Panc1 (cell line): ENCODE measurements around the gene TAL1. TPM values are rescaled to one million over a fixed set of nuclear protein-coding genes. Genes with fewer than 3 reads are reported as not detected.

Source experiments
- ATAC-seq: fragments of 200-7000 bp; cut with Tn5 transposase; 2 replicates; pipeline ENCODE4 v1.9.1; 2020; ENCODE audit warnings: mild to moderate bottlenecking, moderate library complexity
- BruUV-seq: library from RNA; stranded (reverse); fragments of 400-500 nt; replicated peaks from 2 replicates; lab custom pipeline; 2021; lab: Mats Ljungman, UMichigan
- CTCF ChIA-PET: fragments of 300-600 bp; sonication (Branson Sonifier 250); formaldehyde crosslinking; loops from one replicate; lab custom pipeline; 2022; ENCODE audit warnings: antibody characterized with exemption; lab: Charles Lee
- POLR2A ChIA-PET: fragments of 300-600 bp; sonication (Branson Sonifier 250); formaldehyde crosslinking; loops from one replicate; lab custom pipeline; 2022; ENCODE audit warnings: antibody characterized with exemption; lab: Charles Lee
- DNase-seq: peaks from one replicate; pipeline ENCODE4 v3.0.0-alpha.2; 2010; ENCODE audit warnings: low read depth, low spot score
- H3K27ac ChIP-seq: 2 replicates; pipeline ENCODE4 v1.5.1; 2011; ENCODE audit warnings: mild to moderate bottlenecking, low read length, inconsistent platforms
- H3K27me3 ChIP-seq: fragments of 200-500 bp; sonication (Bioruptor generic); 2 replicates; pipeline ENCODE4 v1.6.0; 2014; ENCODE audit warnings: low read length, inconsistent platforms; ENCODE audit not compliant: control insufficient read depth, insufficient read depth
- H3K36me3 ChIP-seq: fragments of 200-500 bp; sonication (Bioruptor generic); 2 replicates; pipeline ENCODE4 v1.5.1; 2014; ENCODE audit warnings: inconsistent platforms, mild to moderate bottlenecking, low read length, moderate library complexity; ENCODE audit not compliant: control insufficient read depth, insufficient read depth
- H3K4me1 ChIP-seq: 2 replicates; pipeline ENCODE4 v1.5.1; 2011; ENCODE audit warnings: inconsistent platforms, mild to moderate bottlenecking, low read length, moderate library complexity; ENCODE audit not compliant: control insufficient read depth, insufficient read depth
- H3K4me3 ChIP-seq, 2 experiments: 2 replicates each; pipeline ENCODE4 v1.5.1; 2011 to 2012; ENCODE audit warnings: low read depth in 2 of 2, low read length in 2 of 2, mild to moderate bottlenecking in 2 of 2, inconsistent platforms in 1 of 2, moderate library complexity in 1 of 2
- H3K9me3 ChIP-seq: fragments of 200-500 bp; sonication (Bioruptor generic); 2 replicates; pipeline ENCODE4 v1.5.1; 2014; ENCODE audit warnings: low read depth, mild to moderate bottlenecking, inconsistent platforms, low read length, moderate library complexity; ENCODE audit not compliant: control insufficient read depth, insufficient read depth
- POLR2AphosphoS5 ChIP-seq: IDR thresholded peaks from 2 replicates; pipeline ENCODE4 v1.6.1; 2012; ENCODE audit warnings: mild to moderate bottlenecking, low read depth, low read length, moderate library complexity
- SIN3A ChIP-seq: IDR thresholded peaks from 2 replicates; pipeline ENCODE4 v1.6.1; 2012; ENCODE audit warnings: low read depth, mild to moderate bottlenecking, low read length, moderate library complexity, borderline replicate concordance; ENCODE audit not compliant: insufficient read depth
- TCF7L2 ChIP-seq: IDR thresholded peaks from 2 replicates; pipeline ENCODE4 v1.6.1; 2011; ENCODE audit warnings: mild to moderate bottlenecking, low read depth, low read length, inconsistent platforms
- in situ Hi-C: cut with HindIII; loops from 2 replicates; pipeline ENCODE4 v1.10.0; 2016; ENCODE audit warnings: low sequenced_read_pairs, low pct_unique_long_range_greater_than_20kb
- intact Hi-C: fragments of 100-400 bp; cut with micrococcal nuclease; formaldehyde crosslinking; loops from one replicate; pipeline ENCODE4 v1.10.0; 2022; ENCODE audit not compliant: unreplicated experiment
- total RNA-seq: library from RNA; stranded (reverse); gene quantifications from one replicate; pipeline ENCODE4 v1.2.1, GENCODE V29; 2021; ENCODE audit not compliant: unreplicated experiment
- TF ChIP-seq, protein P1 (sequence below), 2 experiments: IDR thresholded peaks; 2 replicates each; pipeline ENCODE4 v1.6.1; 2011 to 2012; ENCODE audit warnings: low read depth in 2 of 2, control low read depth in 1 of 2, low read length in 1 of 2, mild to moderate bottlenecking in 1 of 2, moderate library complexity in 1 of 2; ENCODE audit not compliant: insufficient read depth in 1 of 2
- TF ChIP-seq, protein P2 (sequence below): fragments of 450-650 bp; IDR thresholded peaks from 2 replicates; pipeline ENCODE4 v1.5.1; 2017; ENCODE audit warnings: mild to moderate bottlenecking

The TAL1 gene
- total RNA-seq, 1 experiment from 2014 or later, result 0.05 TPM

DNA sequence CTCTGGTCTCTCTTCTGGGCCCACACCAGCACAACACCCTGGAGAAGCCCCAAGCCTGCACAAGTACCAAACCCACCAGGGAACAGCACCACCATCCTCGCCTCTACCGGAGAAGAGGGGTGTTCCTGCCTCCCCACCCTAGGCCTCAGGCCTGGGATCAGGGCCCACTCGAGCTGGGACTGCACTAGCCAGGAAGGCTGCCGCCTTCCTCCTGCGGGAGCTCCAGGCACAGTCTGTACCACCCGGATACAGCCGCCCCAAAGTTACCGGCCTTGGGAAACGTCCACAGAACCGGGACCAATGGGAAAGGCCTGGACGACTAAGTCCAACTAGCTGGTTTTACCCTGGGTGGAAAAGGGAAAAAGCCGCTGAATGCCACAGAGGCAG, 3.4 kb downstream of the TAL1 start:
- in situ Hi-C loops (no loop called here), intact Hi-C loops (no loop called here)
- no peaks in the 10 kb centered on the region for H3K9me3 ChIP-seq
- BruUV-seq, result no TSS peak
- H3K4me1 ChIP-seq, result 0 out of 2 replicates have a peak, but pooled peaks cover 2% of the 10 kb centered on the region
- ATAC-seq (no peak), DNase-seq (no peak)
- H3K27me3 ChIP-seq, result peaks cover 23% of the 10 kb centered on the region
- no peak overlapping the region for H3K27ac ChIP-seq
- TF ChIP-seq, protein P1, sequence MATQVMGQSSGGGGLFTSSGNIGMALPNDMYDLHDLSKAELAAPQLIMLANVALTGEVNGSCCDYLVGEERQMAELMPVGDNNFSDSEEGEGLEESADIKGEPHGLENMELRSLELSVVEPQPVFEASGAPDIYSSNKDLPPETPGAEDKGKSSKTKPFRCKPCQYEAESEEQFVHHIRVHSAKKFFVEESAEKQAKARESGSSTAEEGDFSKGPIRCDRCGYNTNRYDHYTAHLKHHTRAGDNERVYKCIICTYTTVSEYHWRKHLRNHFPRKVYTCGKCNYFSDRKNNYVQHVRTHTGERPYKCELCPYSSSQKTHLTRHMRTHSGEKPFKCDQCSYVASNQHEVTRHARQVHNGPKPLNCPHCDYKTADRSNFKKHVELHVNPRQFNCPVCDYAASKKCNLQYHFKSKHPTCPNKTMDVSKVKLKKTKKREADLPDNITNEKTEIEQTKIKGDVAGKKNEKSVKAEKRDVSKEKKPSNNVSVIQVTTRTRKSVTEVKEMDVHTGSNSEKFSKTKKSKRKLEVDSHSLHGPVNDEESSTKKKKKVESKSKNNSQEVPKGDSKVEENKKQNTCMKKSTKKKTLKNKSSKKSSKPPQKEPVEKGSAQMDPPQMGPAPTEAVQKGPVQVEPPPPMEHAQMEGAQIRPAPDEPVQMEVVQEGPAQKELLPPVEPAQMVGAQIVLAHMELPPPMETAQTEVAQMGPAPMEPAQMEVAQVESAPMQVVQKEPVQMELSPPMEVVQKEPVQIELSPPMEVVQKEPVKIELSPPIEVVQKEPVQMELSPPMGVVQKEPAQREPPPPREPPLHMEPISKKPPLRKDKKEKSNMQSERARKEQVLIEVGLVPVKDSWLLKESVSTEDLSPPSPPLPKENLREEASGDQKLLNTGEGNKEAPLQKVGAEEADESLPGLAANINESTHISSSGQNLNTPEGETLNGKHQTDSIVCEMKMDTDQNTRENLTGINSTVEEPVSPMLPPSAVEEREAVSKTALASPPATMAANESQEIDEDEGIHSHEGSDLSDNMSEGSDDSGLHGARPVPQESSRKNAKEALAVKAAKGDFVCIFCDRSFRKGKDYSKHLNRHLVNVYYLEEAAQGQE (IDR thresholded peaks at IDR 0.05; ENCODE audit: insufficient read depth in 1 of 2, low read depth in 2 of 2, low read length in 1 of 2), result no peak
- no peak for TF ChIP-seq POLR2AphosphoS5
- TF ChIP-seq TCF7L2, result no peak
- ChIA-PET CTCF (no interaction called here), POLR2A (no interaction called here)
- H3K36me3 ChIP-seq, result no peaks in the 10 kb centered on the region
- H3K4me3 ChIP-seq, result no peak overlapping the region

DNA sequence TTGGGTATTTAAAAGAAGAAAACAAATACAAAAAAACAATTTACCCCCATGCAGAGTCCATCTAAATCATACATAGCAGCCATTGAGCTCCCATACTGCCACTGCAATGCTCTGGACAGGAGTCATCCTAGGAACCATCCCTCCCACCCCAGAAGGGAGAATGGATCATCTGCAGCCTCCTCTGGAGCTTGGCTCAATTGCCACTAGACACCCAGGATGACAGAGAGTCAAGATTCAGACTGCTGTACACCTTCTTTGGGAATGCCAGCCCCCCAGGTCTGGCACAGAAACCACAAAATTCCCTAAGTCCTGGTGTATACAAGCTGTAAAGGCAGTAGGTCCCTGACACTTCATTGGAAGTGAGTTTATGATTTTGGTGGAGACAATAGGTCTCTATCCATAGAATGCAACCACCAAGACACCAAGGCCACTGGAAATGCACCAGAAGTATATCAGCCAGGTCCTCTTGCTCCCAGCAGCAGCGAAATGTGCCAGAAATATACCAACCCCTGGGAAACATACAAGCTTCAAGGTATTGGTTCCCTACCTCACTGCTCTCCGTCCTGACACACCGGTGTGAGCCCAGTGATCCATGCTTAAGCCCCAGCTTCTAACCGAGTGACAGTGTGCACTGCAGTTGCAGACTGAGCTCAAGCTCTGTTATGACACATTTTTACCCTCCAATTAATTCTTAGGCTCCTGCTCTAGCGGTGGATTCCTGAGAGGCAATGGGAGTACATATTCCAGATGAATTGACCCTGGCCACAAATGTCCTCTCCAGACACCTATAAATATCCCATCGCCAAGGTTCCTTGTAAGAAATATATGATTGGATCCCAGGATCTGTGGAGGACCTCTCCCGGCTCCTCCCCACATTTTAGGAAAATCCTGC, 4.4 kb downstream of the TAL1 start:
- intact Hi-C loops (no loop called here), in situ Hi-C loops (no loop called here)
- Histone ChIP-seq H3K27me3 (peaks cover 25% of the 10 kb centered on the region), H3K36me3 (no peaks in the 10 kb centered on the region), H3K9me3 (no peaks in the 10 kb centered on the region), H3K27ac (no peak overlapping the region), H3K4me1 (0 out of 2 replicates have a peak, but pooled peaks cover 2% of the 10 kb centered on the region), H3K4me3 (no peak overlapping the region)
- no TSS peak for BruUV-seq
- TF ChIP-seq, protein P1 (IDR thresholded peaks at IDR 0.05; ENCODE audit: insufficient read depth in 1 of 2, low read depth in 2 of 2, low read length in 1 of 2), result no peak
- no peak for TF ChIP-seq TCF7L2
- TF ChIP-seq, protein P2, sequence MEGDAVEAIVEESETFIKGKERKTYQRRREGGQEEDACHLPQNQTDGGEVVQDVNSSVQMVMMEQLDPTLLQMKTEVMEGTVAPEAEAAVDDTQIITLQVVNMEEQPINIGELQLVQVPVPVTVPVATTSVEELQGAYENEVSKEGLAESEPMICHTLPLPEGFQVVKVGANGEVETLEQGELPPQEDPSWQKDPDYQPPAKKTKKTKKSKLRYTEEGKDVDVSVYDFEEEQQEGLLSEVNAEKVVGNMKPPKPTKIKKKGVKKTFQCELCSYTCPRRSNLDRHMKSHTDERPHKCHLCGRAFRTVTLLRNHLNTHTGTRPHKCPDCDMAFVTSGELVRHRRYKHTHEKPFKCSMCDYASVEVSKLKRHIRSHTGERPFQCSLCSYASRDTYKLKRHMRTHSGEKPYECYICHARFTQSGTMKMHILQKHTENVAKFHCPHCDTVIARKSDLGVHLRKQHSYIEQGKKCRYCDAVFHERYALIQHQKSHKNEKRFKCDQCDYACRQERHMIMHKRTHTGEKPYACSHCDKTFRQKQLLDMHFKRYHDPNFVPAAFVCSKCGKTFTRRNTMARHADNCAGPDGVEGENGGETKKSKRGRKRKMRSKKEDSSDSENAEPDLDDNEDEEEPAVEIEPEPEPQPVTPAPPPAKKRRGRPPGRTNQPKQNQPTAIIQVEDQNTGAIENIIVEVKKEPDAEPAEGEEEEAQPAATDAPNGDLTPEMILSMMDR, result no peak
- no peak for TF ChIP-seq POLR2AphosphoS5
- no peak for TF ChIP-seq SIN3A
- ChIA-PET POLR2A (interaction anchor here (0.5 kb wide), 1 partner anchor 36 kb away, joined by 10 read pairs; no protein-coding TSS in a partner anchor), CTCF (no interaction called here)
- no peak for ATAC-seq
- no peak for DNase-seq
